SK-N-SH treated with all-trans-retinoic acid at 6 μM for 48 hours (cell line): ENCODE data around the gene ART5.

Experiments used
- ATAC-seq: fragments of 200-7000 bp; cut with Tn5 transposase; 3 replicates; pipeline ENCODE4 v1.9.1; 2020; ENCODE audit warnings: mild to moderate bottlenecking, moderate library complexity
- ARNTL ChIP-seq: fragments of 450-650 bp; formaldehyde crosslinking; IDR thresholded peaks from 2 replicates; pipeline ENCODE4 v1.5.0; 2020; ENCODE audit warnings: low read depth, mild to moderate bottlenecking, moderate library complexity, borderline replicate concordance
- CREB5 ChIP-seq: fragments of 250-450 bp; sonication (Bioruptor Pico); IDR thresholded peaks from 2 replicates; pipeline ENCODE4 v1.5.1; 2020; ENCODE audit warnings: low read depth, mild to moderate bottlenecking, moderate library complexity
- CSDC2 ChIP-seq: fragments of 250-450 bp; sonication (Bioruptor Pico); IDR thresholded peaks from 2 replicates; pipeline ENCODE4 v1.5.0; 2020; ENCODE audit warnings: mild to moderate bottlenecking, moderate library complexity
- CSRNP3 ChIP-seq: fragments of 250-450 bp; sonication (Bioruptor Pico); IDR thresholded peaks from 2 replicates; pipeline ENCODE4 v1.5.1; 2021; ENCODE audit warnings: mild to moderate bottlenecking, moderate library complexity
- ESRRG ChIP-seq: fragments of 250-450 bp; sonication (Bioruptor Pico); IDR thresholded peaks from 2 replicates; pipeline ENCODE4 v1.6.1; 2021; ENCODE audit warnings: mild to moderate bottlenecking
- GLIS3 ChIP-seq: fragments of 250-450 bp; sonication (Bioruptor Pico); IDR thresholded peaks from 2 replicates; pipeline ENCODE4 v1.5.0; 2020; ENCODE audit warnings: mild to moderate bottlenecking, moderate library complexity
- ISL1 ChIP-seq: fragments of 250-450 bp; sonication (Bioruptor Pico); IDR thresholded peaks from 2 replicates; pipeline ENCODE4 v2.1.2; 2022; ENCODE audit warnings: mild to moderate bottlenecking, moderate library complexity
- OSR1 ChIP-seq: fragments of 250-450 bp; sonication (Bioruptor Pico); IDR thresholded peaks from 2 replicates; pipeline ENCODE4 v1.8.0; 2022; ENCODE audit warnings: moderate library complexity, mild to moderate bottlenecking, inconsistent platforms
- PATZ1 ChIP-seq: fragments of 250-450 bp; sonication (Bioruptor Pico); IDR thresholded peaks from 2 replicates; pipeline ENCODE4 v1.8.0; 2020; ENCODE audit warnings: mild to moderate bottlenecking, moderate library complexity, borderline replicate concordance
- POU6F1 ChIP-seq: fragments of 250-450 bp; sonication (Bioruptor Pico); IDR thresholded peaks from 2 replicates; pipeline ENCODE4 v1.8.0; 2021; ENCODE audit warnings: low read depth, mild to moderate bottlenecking, moderate library complexity, borderline replicate concordance
- PPARA ChIP-seq: fragments of 250-450 bp; sonication (Bioruptor Pico); IDR thresholded peaks from 2 replicates; pipeline ENCODE4 v1.5.0; 2020; ENCODE audit warnings: mild to moderate bottlenecking, borderline replicate concordance
- RARB ChIP-seq: fragments of 250-450 bp; sonication (Bioruptor Pico); IDR thresholded peaks from 2 replicates; pipeline ENCODE4 v1.8.0; 2021; ENCODE audit warnings: mild to moderate bottlenecking, moderate library complexity
- SNAI2 ChIP-seq: fragments of 250-450 bp; sonication (Bioruptor Pico); IDR thresholded peaks from 2 replicates; pipeline ENCODE4 v1.5.0; 2020; ENCODE audit warnings: mild to moderate bottlenecking, moderate library complexity
- TCF4 ChIP-seq: fragments of 250-450 bp; sonication (Bioruptor Pico); IDR thresholded peaks from 2 replicates; pipeline ENCODE4 v1.8.0; 2021; ENCODE audit warnings: mild to moderate bottlenecking, moderate library complexity, borderline replicate concordance
- TOX ChIP-seq: fragments of 250-450 bp; sonication (Bioruptor Pico); IDR thresholded peaks from 2 replicates; pipeline ENCODE4 v1.8.0; 2021; ENCODE audit warnings: mild to moderate bottlenecking, moderate library complexity, borderline replicate concordance
- TSHZ2 ChIP-seq: fragments of 250-450 bp; sonication (Bioruptor Pico); IDR thresholded peaks from 2 replicates; pipeline ENCODE4 v1.5.0; 2020; ENCODE audit warnings: mild to moderate bottlenecking, moderate library complexity
- ZC3H10 ChIP-seq: fragments of 250-450 bp; sonication (Bioruptor Pico); IDR thresholded peaks from 2 replicates; pipeline ENCODE4 v1.5.1; 2021; ENCODE audit warnings: mild to moderate bottlenecking, moderate library complexity
- ZFP3 ChIP-seq: fragments of 250-450 bp; sonication (Bioruptor Pico); IDR thresholded peaks from 2 replicates; pipeline ENCODE4 v1.5.0; 2020; ENCODE audit warnings: mild to moderate bottlenecking, moderate library complexity
- ZFP30 ChIP-seq: fragments of 450-650 bp; formaldehyde crosslinking; IDR thresholded peaks from 2 replicates; pipeline ENCODE4 v1.5.0; 2022; ENCODE audit warnings: mild to moderate bottlenecking, moderate library complexity
- ZNF565 ChIP-seq: fragments of 450-650 bp; formaldehyde crosslinking; conservative IDR thresholded peaks from 2 replicates; pipeline ENCODE4 v1.5.0; 2020; ENCODE audit warnings: low read depth, mild to moderate bottlenecking, moderate library complexity
- ZNF70 ChIP-seq: fragments of 450-650 bp; formaldehyde crosslinking; IDR thresholded peaks from 2 replicates; pipeline ENCODE4 v1.5.0; 2020; ENCODE audit warnings: mild to moderate bottlenecking, moderate library complexity
- ZNF8 ChIP-seq: fragments of 450-650 bp; formaldehyde crosslinking; IDR thresholded peaks from 2 replicates; pipeline ENCODE4 v1.5.0; 2020; ENCODE audit warnings: mild to moderate bottlenecking, moderate library complexity

Gene ART5

GRCh38 chr11:3627291-3627690 lies 14.5 kb downstream of the ART5 start:
- peak; percentile 27; the same call in 2 of the 3 replicates for ATAC-seq
- no peak for TF ChIP-seq PPARA
- no peak for TF ChIP-seq ISL1 (CRISPR knock-in tag)
- no peak for TF ChIP-seq ZFP30 (CRISPR knock-in tag)
- TF ChIP-seq TCF4: no peak
- TF ChIP-seq POU6F1 (CRISPR knock-in tag): no peak
- TF ChIP-seq GLIS3 (CRISPR knock-in tag): no peak
- TF ChIP-seq ZFP3 (CRISPR knock-in tag): no peak
- TF ChIP-seq RARB (CRISPR knock-in tag): no peak
- no peak for TF ChIP-seq ZNF8 (CRISPR knock-in tag)
- no peak for TF ChIP-seq PATZ1 (CRISPR knock-in tag)
- TF ChIP-seq CSDC2 (CRISPR knock-in tag): no peak
- TF ChIP-seq OSR1 (CRISPR knock-in tag): no peak
- no peak for TF ChIP-seq ZNF70
- TF ChIP-seq TOX (CRISPR knock-in tag): no peak
- no peak for TF ChIP-seq TSHZ2 (CRISPR knock-in tag)
- TF ChIP-seq ARNTL (CRISPR knock-in tag): no peak
- no peak for TF ChIP-seq CREB5 (CRISPR knock-in tag)

GRCh38 chr11:3626250-3626960 lies 15.4 kb downstream of the ART5 start:
- TF ChIP-seq ESRRG (no peak), ZNF8 (CRISPR knock-in tag) (no peak), TCF4 (no peak), ZC3H10 (CRISPR knock-in tag) (no peak), ZNF565 (CRISPR knock-in tag) (no peak), ISL1 (CRISPR knock-in tag) (no peak), PATZ1 (CRISPR knock-in tag) (no peak), ZNF70 (no peak), ARNTL (CRISPR knock-in tag) (no peak), RARB (CRISPR knock-in tag) (no peak), SNAI2 (CRISPR knock-in tag) (no peak), OSR1 (CRISPR knock-in tag) (no peak), GLIS3 (CRISPR knock-in tag) (no peak), CSRNP3 (no peak), CREB5 (CRISPR knock-in tag) (no peak)
- ATAC-seq: no peak
